Measurements from ENCODE around the gene ZNF600. TPM values are rescaled to one million over a fixed set of nuclear protein-coding genes. Genes with fewer than 3 reads are reported as not detected.

Gene ZNF600
- total and polyA plus RNA-seq, 9 of the 15 experiments (the other 6 are each of a cell fraction or from before 2014, with no cell fraction given) = 5.7 to 21.5 (median 17.6) TPM

DNA sequence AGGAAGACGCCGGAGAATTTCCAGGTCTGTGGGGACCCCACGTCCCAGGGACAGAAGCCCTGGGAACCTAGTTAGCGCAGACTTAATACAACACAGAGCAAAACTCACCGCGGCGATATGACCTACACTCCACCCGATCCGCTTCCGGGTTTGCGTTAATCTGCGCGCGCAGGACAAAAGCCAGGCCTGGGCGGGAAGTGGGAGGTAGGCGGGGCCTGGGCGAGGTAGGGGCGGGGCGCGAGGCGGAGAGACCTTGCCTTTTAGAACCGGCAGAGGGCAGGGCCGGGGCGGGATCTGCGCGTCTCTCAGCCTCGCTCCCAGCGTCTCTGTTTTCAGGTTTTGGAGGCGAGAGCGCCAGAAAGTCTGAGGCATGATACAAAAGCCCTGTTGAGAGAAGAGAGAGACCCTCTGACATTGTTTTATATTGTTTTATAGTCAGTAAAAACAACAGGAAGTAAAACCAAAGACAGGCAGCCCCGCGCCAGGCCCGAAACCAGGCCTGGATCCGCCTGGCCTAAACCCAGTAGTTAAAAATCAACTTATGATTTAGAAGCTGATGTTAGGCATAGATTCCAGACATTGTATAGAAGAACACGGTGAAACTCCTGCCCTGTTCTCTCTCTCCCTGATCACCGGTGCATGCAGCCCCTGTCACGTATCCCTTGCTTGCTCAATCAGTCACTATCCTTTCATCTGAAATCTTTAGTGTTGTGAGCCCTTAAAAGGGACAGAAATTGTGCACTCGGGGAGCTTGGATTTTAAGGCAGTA is 51.5 kb downstream of the ZNF600 start, which contains the start of gene ZNF611 (continued):
- TF ChIP-seq, protein P1, sequence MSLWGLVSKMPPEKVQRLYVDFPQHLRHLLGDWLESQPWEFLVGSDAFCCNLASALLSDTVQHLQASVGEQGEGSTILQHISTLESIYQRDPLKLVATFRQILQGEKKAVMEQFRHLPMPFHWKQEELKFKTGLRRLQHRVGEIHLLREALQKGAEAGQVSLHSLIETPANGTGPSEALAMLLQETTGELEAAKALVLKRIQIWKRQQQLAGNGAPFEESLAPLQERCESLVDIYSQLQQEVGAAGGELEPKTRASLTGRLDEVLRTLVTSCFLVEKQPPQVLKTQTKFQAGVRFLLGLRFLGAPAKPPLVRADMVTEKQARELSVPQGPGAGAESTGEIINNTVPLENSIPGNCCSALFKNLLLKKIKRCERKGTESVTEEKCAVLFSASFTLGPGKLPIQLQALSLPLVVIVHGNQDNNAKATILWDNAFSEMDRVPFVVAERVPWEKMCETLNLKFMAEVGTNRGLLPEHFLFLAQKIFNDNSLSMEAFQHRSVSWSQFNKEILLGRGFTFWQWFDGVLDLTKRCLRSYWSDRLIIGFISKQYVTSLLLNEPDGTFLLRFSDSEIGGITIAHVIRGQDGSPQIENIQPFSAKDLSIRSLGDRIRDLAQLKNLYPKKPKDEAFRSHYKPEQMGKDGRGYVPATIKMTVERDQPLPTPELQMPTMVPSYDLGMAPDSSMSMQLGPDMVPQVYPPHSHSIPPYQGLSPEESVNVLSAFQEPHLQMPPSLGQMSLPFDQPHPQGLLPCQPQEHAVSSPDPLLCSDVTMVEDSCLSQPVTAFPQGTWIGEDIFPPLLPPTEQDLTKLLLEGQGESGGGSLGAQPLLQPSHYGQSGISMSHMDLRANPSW (CRISPR knock-in tag; IDR thresholded peaks at IDR 0.05) = no peak
- TF ChIP-seq MAZ (CRISPR knock-in tag; conservative IDR thresholded peaks at IDR 0.05 in 1 of 2, IDR thresholded peaks at IDR 0.05 in 1 of 2) = peak; percentile 22 to 51; a peak in 1 of 4 replicates
- TF ChIP-seq, protein P2, sequence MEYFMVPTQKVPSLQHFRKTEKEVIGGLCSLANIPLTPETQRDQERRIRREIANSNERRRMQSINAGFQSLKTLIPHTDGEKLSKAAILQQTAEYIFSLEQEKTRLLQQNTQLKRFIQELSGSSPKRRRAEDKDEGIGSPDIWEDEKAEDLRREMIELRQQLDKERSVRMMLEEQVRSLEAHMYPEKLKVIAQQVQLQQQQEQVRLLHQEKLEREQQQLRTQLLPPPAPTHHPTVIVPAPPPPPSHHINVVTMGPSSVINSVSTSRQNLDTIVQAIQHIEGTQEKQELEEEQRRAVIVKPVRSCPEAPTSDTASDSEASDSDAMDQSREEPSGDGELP (CRISPR knock-in tag; IDR thresholded peaks at IDR 0.05; ENCODE audit: borderline replicate concordance) = peak; percentile 50; the same call in 1 of the 2 replicates
- TF ChIP-seq SNRNP70 (optimal IDR thresholded peaks at IDR 0.05; ENCODE audit: low read depth, low read length) = no peak
- TF ChIP-seq CCNT2 (IDR thresholded peaks at IDR 0.05; ENCODE audit: borderline replicate concordance, extremely low read depth, insufficient read length, low read depth, low read length) = no peak
- TF ChIP-seq SAFB (IDR thresholded peaks at IDR 0.05; ENCODE audit: borderline replicate concordance, low read depth, low read length) = no peak
- TF ChIP-seq TAF1 (IDR thresholded peaks at IDR 0.05; ENCODE audit: control insufficient read depth, extremely low read depth, insufficient read depth, low read length, severe bottlenecking) = peak; percentile 88
- no peak for TF ChIP-seq HDAC8 (tag; IDR thresholded peaks at IDR 0.05)
- TF ChIP-seq ARHGAP35 (IDR thresholded peaks at IDR 0.05; ENCODE audit: partially characterized antibody) = no peak
- no peak for TF ChIP-seq CHD1 (IDR thresholded peaks at IDR 0.05; ENCODE audit: low read length)
- TF ChIP-seq, protein P3, sequence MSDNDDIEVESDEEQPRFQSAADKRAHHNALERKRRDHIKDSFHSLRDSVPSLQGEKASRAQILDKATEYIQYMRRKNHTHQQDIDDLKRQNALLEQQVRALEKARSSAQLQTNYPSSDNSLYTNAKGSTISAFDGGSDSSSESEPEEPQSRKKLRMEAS (CRISPR knock-in tag; IDR thresholded peaks at IDR 0.05) = no peak
- TF ChIP-seq ATF1 (CRISPR knock-in tag; IDR thresholded peaks at IDR 0.05) = no peak
- peak; percentile 24; the same call in 1 of the 2 replicates for TF ChIP-seq ATF1 (tag; IDR thresholded peaks at IDR 0.05)
- TF ChIP-seq, protein P4, sequence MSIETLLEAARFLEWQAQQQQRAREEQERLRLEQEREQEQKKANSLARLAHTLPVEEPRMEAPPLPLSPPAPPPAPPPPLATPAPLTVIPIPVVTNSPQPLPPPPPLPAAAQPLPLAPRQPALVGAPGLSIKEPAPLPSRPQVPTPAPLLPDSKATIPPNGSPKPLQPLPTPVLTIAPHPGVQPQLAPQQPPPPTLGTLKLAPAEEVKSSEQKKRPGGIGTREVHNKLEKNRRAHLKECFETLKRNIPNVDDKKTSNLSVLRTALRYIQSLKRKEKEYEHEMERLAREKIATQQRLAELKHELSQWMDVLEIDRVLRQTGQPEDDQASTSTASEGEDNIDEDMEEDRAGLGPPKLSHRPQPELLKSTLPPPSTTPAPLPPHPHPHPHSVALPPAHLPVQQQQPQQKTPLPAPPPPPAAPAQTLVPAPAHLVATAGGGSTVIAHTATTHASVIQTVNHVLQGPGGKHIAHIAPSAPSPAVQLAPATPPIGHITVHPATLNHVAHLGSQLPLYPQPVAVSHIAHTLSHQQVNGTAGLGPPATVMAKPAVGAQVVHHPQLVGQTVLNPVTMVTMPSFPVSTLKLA (conservative IDR thresholded peaks at IDR 0.05) = 0 out of 4 replicates have a peak, but pooled peaks have one; percentile 6 to 56
- TF ChIP-seq ZFP36 (IDR thresholded peaks at IDR 0.05; ENCODE audit: low read depth, low read length, partially characterized antibody) = peak; percentile 48
- no peak for TF ChIP-seq NR2C2 (CRISPR knock-in tag; IDR thresholded peaks at IDR 0.05)
- peak; percentile 94 for TF ChIP-seq NR2C2 (tag; IDR thresholded peaks at IDR 0.05)
- no peak for TF ChIP-seq SAFB2 (IDR thresholded peaks at IDR 0.05; ENCODE audit: borderline replicate concordance, low read depth, low read length, severe bottlenecking)
- TF ChIP-seq, protein P5, sequence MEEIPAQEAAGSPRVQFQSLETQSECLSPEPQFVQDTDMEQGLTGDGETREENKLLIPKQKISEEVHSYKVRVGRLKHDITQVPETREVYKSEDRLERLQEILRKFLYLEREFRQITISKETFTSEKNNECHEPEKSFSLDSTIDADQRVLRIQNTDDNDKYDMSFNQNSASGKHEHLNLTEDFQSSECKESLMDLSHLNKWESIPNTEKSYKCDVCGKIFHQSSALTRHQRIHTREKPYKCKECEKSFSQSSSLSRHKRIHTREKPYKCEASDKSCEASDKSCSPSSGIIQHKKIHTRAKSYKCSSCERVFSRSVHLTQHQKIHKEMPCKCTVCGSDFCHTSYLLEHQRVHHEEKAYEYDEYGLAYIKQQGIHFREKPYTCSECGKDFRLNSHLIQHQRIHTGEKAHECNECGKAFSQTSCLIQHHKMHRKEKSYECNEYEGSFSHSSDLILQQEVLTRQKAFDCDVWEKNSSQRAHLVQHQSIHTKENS (CRISPR knock-in tag; IDR thresholded peaks at IDR 0.05) = no peak
